DMS153 treated with DMSO at 0.1 percent for 48 hours (cell line): ENCODE measurements around the gene SLC35C1.
A peak's percentile ranks its signal among the peaks of the same experiment; 100 is the strongest.
"Not testable (repeated sequence)": the region's sequence is repeated elsewhere in the genome, so short reads cannot be mapped to it uniquely, and the experiment has no call there.

Experiments
- DNase-seq: peaks from one replicate; lab custom pipeline; 2025; ENCODE audit not compliant: unreplicated experiment; lab: John Stamatoyannopoulos, UW

The SLC35C1 gene

GRCh38 chr11:45786272-45786671 is 18.7 kb upstream of the SLC35C1 start:
- no peak for DNase-seq

GRCh38 chr11:45788887-45789286 is 16.1 kb upstream of the SLC35C1 start:
- no peak for DNase-seq

GRCh38 chr11:45791524-45791923 is 13.4 kb upstream of the SLC35C1 start:
- no peak for DNase-seq

- peak; percentile 68 for DNase-seq
Measured at GRCh38 chr11:45794169-45794568, 10.8 kb upstream of the SLC35C1 start.

GRCh38 chr11:45795379-45795778 is 9.6 kb upstream of the SLC35C1 start:
- no peak for DNase-seq

- DNase-seq: no peak
Measured at GRCh38 chr11:45796461-45796861, 8.5 kb upstream of the SLC35C1 start.

GRCh38 chr11:45798793-45799441 is 6.0 kb upstream of the SLC35C1 start:
- peak; percentile 14 for DNase-seq

GRCh38 chr11:45799562-45799961 is 5.4 kb upstream of the SLC35C1 start:
- no peak for DNase-seq

- DNase-seq: no peak
Measured at GRCh38 chr11:45800261-45800660, 4.7 kb upstream of the SLC35C1 start.

GRCh38 chr11:45801723-45802315 is 3.1 kb upstream of the SLC35C1 start:
- no peak for DNase-seq

- no peak for DNase-seq
Measured at GRCh38 chr11:45802531-45803317, 2.2 kb upstream of the SLC35C1 start.

- DNase-seq: peak; percentile 63
Measured at GRCh38 chr11:45803971-45804760, 783 bp upstream of the SLC35C1 start.

- no peak for DNase-seq
Measured at GRCh38 chr11:45805305-45806071, 539 bp downstream of the SLC35C1 start.

GRCh38 chr11:45806072-45806933 is 1.4 kb downstream of the SLC35C1 start:
- DNase-seq: no peak

- no peak for DNase-seq
Measured at GRCh38 chr11:45806937-45807791, 2.2 kb downstream of the SLC35C1 start.

GRCh38 chr11:45807792-45808238 is 2.9 kb downstream of the SLC35C1 start:
- no peak for DNase-seq

- not testable (repeated sequence) for DNase-seq
Measured at GRCh38 chr11:45808427-45808826, 3.5 kb downstream of the SLC35C1 start.
